MM.1S (cell line): Measurements from ENCODE around the gene AMIGO1.
A peak's percentile ranks its signal among the peaks of the same experiment; 100 is the strongest.

Source experiments
- DNase-seq: peaks from one replicate; pipeline ENCODE4 v3.0.0-alpha.2; 2015
- H2AFZ ChIP-seq: fragments of 300-600 bp; sonication (generic); 2 replicates; pipeline ENCODE4 v1.6.0; 2016; ENCODE audit warnings: antibody characterized with exemption, low read length
- H3F3A ChIP-seq: fragments of 300-600 bp; sonication (generic); 2 replicates; pipeline ENCODE4 v1.6.1; 2016; ENCODE audit warnings: mild to moderate bottlenecking, antibody characterized with exemption, low read length, moderate library complexity, mixed read lengths; ENCODE audit not compliant: insufficient read depth
- H3K27ac ChIP-seq: fragments of 300-600 bp; sonication (generic); 2 replicates; pipeline ENCODE4 v1.5.1; 2016; ENCODE audit warnings: mild to moderate bottlenecking, low read length
- H3K27me3 ChIP-seq: fragments of 300-600 bp; sonication (generic); replicated peaks from 2 replicates; pipeline ENCODE4 v1.6.0; 2016; ENCODE audit warnings: low read length; ENCODE audit not compliant: insufficient read depth
- H3K36me3 ChIP-seq: fragments of 300-600 bp; sonication (generic); replicated peaks from 2 replicates; pipeline ENCODE4 v1.6.1; 2016; ENCODE audit warnings: mild to moderate bottlenecking, low read length, mixed read lengths; ENCODE audit not compliant: insufficient read depth
- H3K4me1 ChIP-seq: fragments of 300-600 bp; sonication (generic); 2 replicates; pipeline ENCODE4 v1.6.1; 2016; ENCODE audit warnings: low read length, mixed read lengths
- H3K4me2 ChIP-seq: fragments of 300-600 bp; sonication (generic); 2 replicates; pipeline ENCODE4 v1.6.0; 2016; ENCODE audit warnings: low read depth, low read length
- H3K4me3 ChIP-seq: fragments of 300-600 bp; sonication (generic); 2 replicates; pipeline ENCODE4 v1.5.1; 2016; ENCODE audit warnings: low read length, mixed read lengths
- H3K79me2 ChIP-seq: fragments of 300-600 bp; sonication (generic); 2 replicates; pipeline ENCODE4 v1.6.1; 2016; ENCODE audit warnings: mixed run types, low read length, mixed read lengths
- H3K9ac ChIP-seq: fragments of 300-600 bp; sonication (generic); 2 replicates; pipeline ENCODE4 v1.6.1; 2016; ENCODE audit warnings: low read length, mixed read lengths
- H3K9me2 ChIP-seq: fragments of 300-600 bp; sonication (generic); replicated peaks from 2 replicates; pipeline ENCODE4 v1.6.1; 2016; ENCODE audit warnings: mild to moderate bottlenecking, low read length, mixed read lengths; ENCODE audit not compliant: insufficient read depth
- H3K9me3 ChIP-seq: fragments of 300-600 bp; sonication (generic); replicated peaks from 2 replicates; pipeline ENCODE4 v1.6.1; 2016; ENCODE audit warnings: mild to moderate bottlenecking, low read length, mixed read lengths; ENCODE audit not compliant: insufficient read depth
- H4K20me1 ChIP-seq: fragments of 300-600 bp; sonication (generic); 2 replicates; pipeline ENCODE4 v1.6.1; 2016; ENCODE audit warnings: mild to moderate bottlenecking, low read length, moderate library complexity, mixed read lengths; ENCODE audit not compliant: insufficient read depth
- EZH2 ChIP-seq: fragments of 300-600 bp; sonication (generic); optimal IDR thresholded peaks from 2 replicates; pipeline ENCODE3; 2017; ENCODE audit warnings: low read depth, mild to moderate bottlenecking, antibody characterized with exemption, low read length, mixed read lengths
- EZH2phosphoT487 ChIP-seq: fragments of 300-600 bp; sonication (generic); IDR thresholded peaks from 2 replicates; pipeline ENCODE4 v1.6.1; 2018; ENCODE audit warnings: antibody characterized with exemption, low read length
- TF ChIP-seq, protein P1 (sequence below): fragments of 300-600 bp; sonication (generic); IDR thresholded peaks from 2 replicates; pipeline ENCODE4 v1.5.1; 2016; ENCODE audit warnings: antibody characterized with exemption, low read length, mixed read lengths

AMIGO1 gene

GRCh38 chr1:109466125-109466451 is 43.4 kb downstream of the AMIGO1 start:
- Histone ChIP-seq H3K36me3 (no peaks in the 10 kb centered on the region), H3K9me2 (no peaks in the 10 kb centered on the region), H3K27ac (no peak overlapping the region), H4K20me1 (no peaks in the 10 kb centered on the region), H3K9me3 (no peaks in the 10 kb centered on the region), H3K9ac (no peak overlapping the region), H3K27me3 (peaks cover 20% of the 10 kb centered on the region), H3F3A (no peaks in the 10 kb centered on the region), H3K4me2 (peak overlapping the region; percentile 29; the same call in 1 of the 2 replicates), H2AFZ (no peak overlapping the region), H3K4me3 (no peak overlapping the region; the same call in 1 of the 2 replicates), H3K4me1 (no peaks in the 10 kb centered on the region), H3K79me2 (no peaks in the 10 kb centered on the region)
- no peak for DNase-seq
- no peak for TF ChIP-seq EZH2
- TF ChIP-seq, protein P1, sequence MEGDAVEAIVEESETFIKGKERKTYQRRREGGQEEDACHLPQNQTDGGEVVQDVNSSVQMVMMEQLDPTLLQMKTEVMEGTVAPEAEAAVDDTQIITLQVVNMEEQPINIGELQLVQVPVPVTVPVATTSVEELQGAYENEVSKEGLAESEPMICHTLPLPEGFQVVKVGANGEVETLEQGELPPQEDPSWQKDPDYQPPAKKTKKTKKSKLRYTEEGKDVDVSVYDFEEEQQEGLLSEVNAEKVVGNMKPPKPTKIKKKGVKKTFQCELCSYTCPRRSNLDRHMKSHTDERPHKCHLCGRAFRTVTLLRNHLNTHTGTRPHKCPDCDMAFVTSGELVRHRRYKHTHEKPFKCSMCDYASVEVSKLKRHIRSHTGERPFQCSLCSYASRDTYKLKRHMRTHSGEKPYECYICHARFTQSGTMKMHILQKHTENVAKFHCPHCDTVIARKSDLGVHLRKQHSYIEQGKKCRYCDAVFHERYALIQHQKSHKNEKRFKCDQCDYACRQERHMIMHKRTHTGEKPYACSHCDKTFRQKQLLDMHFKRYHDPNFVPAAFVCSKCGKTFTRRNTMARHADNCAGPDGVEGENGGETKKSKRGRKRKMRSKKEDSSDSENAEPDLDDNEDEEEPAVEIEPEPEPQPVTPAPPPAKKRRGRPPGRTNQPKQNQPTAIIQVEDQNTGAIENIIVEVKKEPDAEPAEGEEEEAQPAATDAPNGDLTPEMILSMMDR, result no peak
- TF ChIP-seq EZH2phosphoT487, result no peak

DNA sequence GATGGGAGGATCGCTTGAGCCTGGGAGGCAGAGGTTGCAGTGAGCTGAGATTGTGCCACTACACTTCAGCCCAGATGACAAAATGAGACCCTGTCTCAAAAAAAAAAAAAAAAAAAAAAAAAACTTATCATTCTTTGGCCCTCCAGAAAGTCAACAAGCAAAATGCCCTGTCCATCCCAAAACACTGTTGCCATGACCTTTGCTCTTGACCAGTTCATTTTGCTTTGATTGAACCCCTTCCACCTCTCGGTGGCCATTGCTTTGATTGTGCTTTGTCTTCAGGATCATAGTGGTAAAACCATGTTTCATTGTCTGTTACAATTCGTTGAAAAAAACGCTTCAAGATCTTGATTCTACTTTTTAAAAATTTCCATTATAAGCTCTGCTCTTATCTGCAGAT is 51.7 kb downstream of the AMIGO1 start:
- no peaks in the 10 kb centered on the region for H3K36me3 ChIP-seq
- H3K9ac ChIP-seq, result no peak overlapping the region
- H3K27me3 ChIP-seq, result no peaks in the 10 kb centered on the region
- H3F3A ChIP-seq, result no peaks in the 10 kb centered on the region
- no peak overlapping the region for H2AFZ ChIP-seq
- H3K4me2 ChIP-seq, result no peak overlapping the region
- no peak overlapping the region for H3K4me3 ChIP-seq
- H3K4me1 ChIP-seq, result no peaks in the 10 kb centered on the region
- TF ChIP-seq, protein P1, result no peak
- TF ChIP-seq EZH2 (no peak), EZH2phosphoT487 (no peak)
- no peaks in the 10 kb centered on the region for H3K9me2 ChIP-seq
- H4K20me1 ChIP-seq, result no peaks in the 10 kb centered on the region
- H3K9me3 ChIP-seq, result no peaks in the 10 kb centered on the region
- no peak for DNase-seq
- H3K27ac ChIP-seq, result no peak overlapping the region
- H3K79me2 ChIP-seq, result no peaks in the 10 kb centered on the region

GRCh38 chr1:109454497-109455133 is 54.9 kb downstream of the AMIGO1 start:
- Histone ChIP-seq H2AFZ (no peak overlapping the region), H3K36me3 (no peaks in the 10 kb centered on the region), H3K4me1 (no peaks in the 10 kb centered on the region), H3K4me2 (no peak overlapping the region), H3K27me3 (no peaks in the 10 kb centered on the region), H3K27ac (no peak overlapping the region), H3K79me2 (no peaks in the 10 kb centered on the region), H3K9me2 (no peaks in the 10 kb centered on the region), H3K4me3 (no peak overlapping the region), H3F3A (no peaks in the 10 kb centered on the region), H4K20me1 (no peaks in the 10 kb centered on the region), H3K9me3 (no peaks in the 10 kb centered on the region), H3K9ac (no peak overlapping the region)
- TF ChIP-seq EZH2phosphoT487, result no peak
- no peak for DNase-seq
